HUES6 (cell line): ENCODE results near the gene PHACTR3.

Source experiments
- H3K27ac ChIP-seq: 2 replicates; pipeline ENCODE4 v1.7.0; 2013; ENCODE audit warnings: low read depth, mild to moderate bottlenecking, low read length, inconsistent platforms
- H3K27me3 ChIP-seq: 2 replicates; pipeline ENCODE4 v1.6.1; 2013; ENCODE audit warnings: low read length; ENCODE audit not compliant: control insufficient read depth, insufficient read depth
- H3K36me3 ChIP-seq: 2 replicates; pipeline ENCODE4 v1.6.1; 2013; ENCODE audit warnings: low read length; ENCODE audit not compliant: control insufficient read depth, insufficient read depth
- H3K4me1 ChIP-seq: 2 replicates; pipeline ENCODE4 v1.6.1; 2013; ENCODE audit warnings: low read length; ENCODE audit not compliant: control insufficient read depth, insufficient read depth
- H3K4me3 ChIP-seq: 2 replicates; pipeline ENCODE4 v1.5.1; 2013; ENCODE audit warnings: low read depth, low read length
- H3K9ac ChIP-seq: one replicate; pipeline ENCODE4 v1.6.1; 2013; ENCODE audit warnings: mild to moderate bottlenecking, low read length
- H3K9me3 ChIP-seq: 2 replicates; pipeline ENCODE4 v1.6.1; 2013; ENCODE audit warnings: low read depth, low read length; ENCODE audit not compliant: control insufficient read depth, insufficient read depth

PHACTR3 gene

DNA sequence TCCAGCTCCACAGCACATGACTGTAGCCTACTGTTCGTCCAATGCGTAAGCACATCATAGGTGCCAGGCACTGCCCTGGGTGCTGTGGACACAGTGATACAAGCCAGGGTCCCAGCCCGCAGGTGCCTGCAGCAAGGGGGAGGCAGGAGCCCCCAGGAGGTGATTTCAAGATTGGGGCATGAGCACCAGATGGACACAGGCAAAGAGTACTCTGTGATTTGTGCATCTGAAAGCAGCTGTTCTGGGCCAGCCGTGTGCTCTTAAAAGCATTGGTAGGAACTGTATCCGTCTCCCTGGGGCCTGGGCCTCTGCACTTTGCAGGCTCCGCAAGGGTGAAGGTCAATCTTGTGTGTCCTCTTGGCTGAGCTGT lies 179.3 kb downstream of the PHACTR3 start:
- Histone ChIP-seq H3K4me3 (no peak overlapping the region), H3K27ac (no peak overlapping the region), H3K36me3 (no peaks in the 10 kb centered on the region), H3K9ac (no peak overlapping the region), H3K4me1 (no peaks in the 10 kb centered on the region), H3K9me3 (no peaks in the 10 kb centered on the region), H3K27me3 (peaks cover 5% of the 10 kb centered on the region; the same call in 1 of the 2 replicates)

DNA sequence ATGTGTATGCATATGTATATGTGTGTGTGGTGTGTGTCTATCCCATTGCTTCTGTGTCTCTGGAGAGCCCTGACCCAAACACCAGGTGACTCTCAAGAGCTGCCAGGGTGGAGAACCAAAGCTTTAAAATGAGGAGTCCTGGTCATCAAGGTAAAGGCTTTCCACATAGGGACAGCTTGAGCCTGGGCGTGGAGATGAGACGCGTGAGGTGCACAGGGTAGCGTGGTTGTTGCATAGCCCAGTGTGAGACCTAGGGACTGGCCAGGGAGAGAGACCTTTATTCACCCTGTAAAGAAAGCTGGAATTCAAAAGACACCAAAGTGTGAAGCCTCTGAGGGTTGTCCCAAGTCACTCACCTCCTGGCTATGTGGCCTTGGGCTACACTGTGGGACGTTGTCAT lies 180.0 kb downstream of the PHACTR3 start:
- peaks cover 5% of the 10 kb centered on the region; the same call in 1 of the 2 replicates for H3K27me3 ChIP-seq
- no peak overlapping the region for H3K4me3 ChIP-seq
- H3K9me3 ChIP-seq = no peaks in the 10 kb centered on the region
- no peak overlapping the region for H3K27ac ChIP-seq
- no peaks in the 10 kb centered on the region for H3K4me1 ChIP-seq
- H3K9ac ChIP-seq = no peak overlapping the region
- no peaks in the 10 kb centered on the region for H3K36me3 ChIP-seq

DNA sequence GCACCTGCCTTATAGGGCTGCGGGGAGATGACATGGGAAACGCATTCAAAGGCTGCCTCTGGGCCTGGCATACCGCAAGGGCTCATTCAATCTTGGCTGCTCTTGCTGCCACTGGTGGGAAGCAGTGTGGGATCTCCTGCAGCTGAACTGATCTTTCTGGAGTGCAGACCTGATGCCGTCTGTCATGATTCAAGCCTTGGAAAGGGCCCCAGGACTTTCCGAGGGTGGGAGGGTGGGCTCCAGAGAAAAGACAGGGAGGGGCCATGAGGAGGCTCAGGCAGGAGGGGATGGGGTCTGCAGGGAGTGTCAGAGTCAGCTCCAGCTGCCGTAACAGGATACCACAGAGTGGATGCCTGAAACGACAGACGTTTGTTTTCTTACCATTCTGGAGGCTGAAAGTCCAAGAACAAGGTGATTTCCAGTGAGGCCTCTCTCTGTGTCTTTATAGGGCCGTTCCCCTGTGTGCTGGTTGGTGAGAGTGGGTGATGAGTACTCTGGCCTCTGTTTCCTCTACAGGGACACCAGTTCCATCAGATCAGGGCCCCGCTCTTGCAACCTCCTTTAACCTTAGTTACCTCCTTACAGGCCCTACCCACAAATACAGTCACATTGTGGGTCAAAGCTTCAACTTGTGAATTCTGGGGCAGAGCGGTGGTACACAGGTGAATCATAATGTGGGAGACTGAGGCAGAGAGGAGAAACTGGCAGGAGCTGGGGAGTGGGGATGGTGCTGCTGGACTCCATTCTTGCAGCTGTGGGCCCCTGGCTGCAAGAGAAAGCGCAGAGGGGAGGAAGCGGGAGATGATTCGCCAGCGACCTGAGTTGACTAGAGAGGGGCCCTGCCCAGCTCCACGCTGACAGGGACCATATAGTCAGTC lies 180.7 kb downstream of the PHACTR3 start:
- no peak overlapping the region for H3K27ac ChIP-seq
- no peaks in the 10 kb centered on the region for H3K9me3 ChIP-seq
- H3K27me3 ChIP-seq = peaks cover 5% of the 10 kb centered on the region; the same call in 1 of the 2 replicates
- no peak overlapping the region for H3K9ac ChIP-seq
- no peak overlapping the region for H3K4me3 ChIP-seq
- H3K4me1 ChIP-seq = no peaks in the 10 kb centered on the region
- no peaks in the 10 kb centered on the region for H3K36me3 ChIP-seq

DNA sequence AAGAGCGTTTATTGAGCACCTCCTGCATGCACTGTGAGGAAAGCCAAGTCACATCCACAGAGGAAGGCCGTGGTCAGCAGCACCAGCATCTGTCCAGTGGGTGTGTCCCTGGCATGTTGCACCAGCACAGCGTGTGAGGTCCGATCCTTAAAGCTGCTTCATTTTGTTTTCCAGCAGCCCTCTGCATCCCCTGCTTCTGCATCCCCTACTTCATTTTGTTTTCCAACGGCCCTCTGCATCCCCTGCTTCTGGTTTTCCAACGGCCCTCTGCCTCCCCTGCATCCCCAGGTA lies 181.3 kb downstream of the PHACTR3 start:
- no peaks in the 10 kb centered on the region for H3K9me3 ChIP-seq
- no peaks in the 10 kb centered on the region for H3K36me3 ChIP-seq
- no peaks in the 10 kb centered on the region for H3K4me1 ChIP-seq
- H3K9ac ChIP-seq = no peak overlapping the region
- H3K27me3 ChIP-seq = peaks cover 5% of the 10 kb centered on the region; the same call in 1 of the 2 replicates
- H3K4me3 ChIP-seq = no peak overlapping the region
- no peak overlapping the region for H3K27ac ChIP-seq

DNA sequence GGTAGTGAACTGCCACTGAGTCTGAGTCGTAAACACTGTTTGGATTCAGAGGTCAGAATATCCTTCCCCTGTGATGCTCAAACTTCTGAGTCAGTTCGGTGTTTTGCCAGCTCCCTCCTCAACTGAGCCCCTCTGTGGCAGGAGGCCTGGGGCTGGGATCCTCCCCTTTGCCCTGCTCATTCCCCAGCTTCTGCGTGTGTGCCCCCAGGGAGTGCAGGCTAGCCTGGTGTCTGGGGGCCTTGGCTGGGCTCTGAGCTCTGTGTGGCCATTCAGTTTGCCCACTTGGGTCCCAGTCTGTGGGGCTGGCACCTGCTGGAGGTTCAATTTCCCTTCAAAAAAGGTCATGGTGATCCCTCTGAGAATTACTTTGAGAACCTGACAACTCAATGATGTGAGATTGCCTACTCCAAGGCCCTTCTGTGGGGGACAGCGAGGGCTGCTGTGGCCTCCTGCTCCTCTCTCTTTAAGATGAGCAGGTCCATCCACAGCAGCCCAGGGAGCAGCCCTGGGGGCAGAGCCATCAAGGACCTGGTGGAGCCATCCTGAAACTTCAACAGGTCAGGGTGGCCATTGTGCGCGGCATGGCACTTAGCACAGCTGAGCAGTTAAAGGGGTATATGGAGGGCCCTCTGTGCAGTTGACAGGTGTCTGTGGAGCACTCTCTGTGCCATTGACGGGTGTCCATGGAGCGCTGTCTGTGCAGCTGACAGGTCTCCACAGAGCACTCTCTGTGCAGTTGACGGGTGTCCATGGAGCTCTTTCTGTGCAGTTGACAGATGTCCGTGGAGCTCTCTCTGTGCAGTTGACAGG lies 181.9 kb downstream of the PHACTR3 start:
- Histone ChIP-seq H3K27ac (no peak overlapping the region), H3K36me3 (no peaks in the 10 kb centered on the region), H3K9me3 (no peaks in the 10 kb centered on the region), H3K4me3 (no peak overlapping the region), H3K27me3 (peaks cover 5% of the 10 kb centered on the region; the same call in 1 of the 2 replicates), H3K4me1 (no peaks in the 10 kb centered on the region), H3K9ac (no peak overlapping the region)

DNA sequence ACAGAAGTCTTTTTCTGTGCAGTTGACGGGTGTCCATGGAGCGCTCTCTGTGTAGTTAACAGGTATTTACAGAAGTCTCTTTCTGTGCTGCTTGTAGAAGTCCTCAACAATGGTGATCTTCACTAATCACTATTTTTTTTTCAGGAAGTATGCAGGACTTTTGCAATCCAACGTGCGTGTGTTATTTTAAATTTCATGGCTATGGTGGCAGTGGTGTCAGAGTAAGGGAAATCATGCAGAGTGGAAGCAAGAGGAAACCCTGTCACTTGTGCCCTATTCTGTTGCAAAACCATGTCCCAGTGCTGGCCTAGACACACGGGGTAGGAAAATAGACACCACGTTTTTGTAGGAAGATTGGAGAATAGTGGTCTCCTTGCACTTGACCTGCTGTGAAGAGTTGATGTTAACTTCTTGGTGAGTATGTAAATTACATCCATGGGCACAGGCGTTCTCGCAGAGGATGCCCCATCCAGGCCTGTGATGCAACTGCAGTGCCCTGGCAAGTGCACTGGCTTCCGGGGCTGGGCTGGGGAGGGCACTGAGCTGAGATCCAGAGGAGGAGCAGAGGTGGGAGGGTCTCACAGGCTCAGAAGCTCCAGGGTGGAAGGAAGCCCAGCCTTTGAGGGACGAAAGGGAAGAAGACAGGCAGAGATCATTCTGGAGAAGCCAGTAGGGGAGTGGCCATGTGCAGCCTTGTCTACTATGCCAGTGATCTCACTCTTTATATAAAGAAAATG lies 182.6 kb downstream of the PHACTR3 start:
- no peak overlapping the region for H3K4me3 ChIP-seq
- no peak overlapping the region for H3K9ac ChIP-seq
- H3K4me1 ChIP-seq = no peaks in the 10 kb centered on the region
- peaks cover 5% of the 10 kb centered on the region; the same call in 1 of the 2 replicates for H3K27me3 ChIP-seq
- H3K9me3 ChIP-seq = 0 out of 2 replicates have a peak, but pooled peaks cover 1% of the 10 kb centered on the region
- no peak overlapping the region for H3K27ac ChIP-seq
- H3K36me3 ChIP-seq = no peaks in the 10 kb centered on the region

DNA sequence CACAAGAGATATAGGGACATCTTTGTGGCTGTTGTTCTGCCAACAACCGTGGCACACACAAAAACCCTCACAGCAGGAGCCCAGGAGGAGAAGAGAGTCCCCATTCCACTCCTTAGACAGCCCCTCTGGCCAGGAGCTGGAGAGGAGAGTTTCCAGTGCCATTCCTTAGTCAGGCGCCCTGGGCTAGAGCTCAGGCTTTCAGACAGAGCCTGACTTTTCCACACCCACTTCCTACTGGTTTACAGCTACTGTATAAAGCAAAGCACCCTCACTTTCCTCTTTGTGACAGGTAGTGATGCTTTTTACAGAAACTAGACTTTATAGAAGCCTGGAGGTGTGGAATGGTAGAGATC lies 183.2 kb downstream of the PHACTR3 start:
- H3K4me3 ChIP-seq = no peak overlapping the region
- no peak overlapping the region for H3K27ac ChIP-seq
- H3K27me3 ChIP-seq = peaks cover 5% of the 10 kb centered on the region; the same call in 1 of the 2 replicates
- H3K9me3 ChIP-seq = 0 out of 2 replicates have a peak, but pooled peaks cover 4% of the 10 kb centered on the region
- no peaks in the 10 kb centered on the region for H3K36me3 ChIP-seq
- H3K4me1 ChIP-seq = no peaks in the 10 kb centered on the region
- no peak overlapping the region for H3K9ac ChIP-seq

DNA sequence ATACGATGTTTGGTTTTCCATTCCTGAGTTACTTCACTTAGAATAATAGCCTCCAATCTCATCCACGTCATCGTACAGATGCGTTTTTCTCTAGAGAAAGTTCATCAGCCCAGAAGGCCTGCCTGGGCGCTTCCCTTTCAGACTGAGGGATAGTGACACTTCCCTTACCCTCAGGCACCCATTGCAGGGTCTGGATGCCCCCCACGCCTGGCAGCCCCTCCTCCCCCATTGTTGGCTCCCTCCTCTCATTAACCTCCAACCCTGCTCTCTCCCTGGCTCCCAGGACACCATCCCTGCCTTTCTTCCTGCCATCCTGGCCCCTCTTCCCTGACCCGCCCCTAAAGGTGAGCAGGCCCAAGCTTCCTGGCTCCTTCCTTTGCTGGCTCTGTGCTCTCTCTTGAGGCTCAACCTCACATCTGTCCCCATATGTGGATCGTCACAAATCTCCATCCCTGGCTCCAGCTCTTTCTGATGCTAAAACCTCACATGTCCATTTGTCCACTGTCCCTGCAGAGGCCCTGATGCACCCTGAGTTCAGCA lies 183.9 kb downstream of the PHACTR3 start:
- H3K4me3 ChIP-seq = no peak overlapping the region
- no peak overlapping the region for H3K27ac ChIP-seq
- peaks cover 5% of the 10 kb centered on the region; the same call in 1 of the 2 replicates for H3K27me3 ChIP-seq
- no peak overlapping the region for H3K9ac ChIP-seq
- no peaks in the 10 kb centered on the region for H3K4me1 ChIP-seq
- H3K9me3 ChIP-seq = 0 out of 2 replicates have a peak, but pooled peaks cover 4% of the 10 kb centered on the region
- H3K36me3 ChIP-seq = no peaks in the 10 kb centered on the region

DNA sequence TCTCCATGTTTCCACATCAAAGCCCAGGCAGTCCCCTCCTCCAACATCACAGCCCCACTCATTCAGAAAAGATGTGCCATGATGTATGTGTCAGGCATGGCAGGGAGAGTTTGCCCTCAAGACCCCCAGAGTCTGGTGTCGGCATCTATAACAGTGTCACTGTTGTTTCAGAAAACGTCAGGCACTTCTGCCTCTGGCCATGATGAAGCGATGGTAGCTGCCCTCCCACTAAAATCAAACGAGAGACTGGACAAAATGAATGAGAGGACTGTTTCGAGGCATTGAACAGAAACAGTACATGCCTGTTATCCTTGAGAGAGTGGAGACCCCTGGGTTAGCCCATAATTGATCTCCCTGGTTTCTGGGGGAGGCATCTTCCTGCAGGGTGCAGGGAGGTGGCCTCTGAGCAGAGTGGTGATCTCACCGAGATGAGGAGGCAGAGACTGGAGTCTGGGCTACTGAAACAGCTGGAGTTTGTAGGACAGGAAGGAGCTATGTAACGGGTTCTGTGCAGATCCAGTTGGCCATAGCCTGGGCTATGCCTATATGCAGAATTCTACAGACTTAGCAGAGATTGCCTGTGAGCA lies 184.6 kb downstream of the PHACTR3 start:
- no peaks in the 10 kb centered on the region for H3K4me1 ChIP-seq
- H3K9ac ChIP-seq = no peak overlapping the region
- no peaks in the 10 kb centered on the region for H3K36me3 ChIP-seq
- 0 out of 2 replicates have a peak, but pooled peaks cover 4% of the 10 kb centered on the region for H3K9me3 ChIP-seq
- no peak overlapping the region for H3K27ac ChIP-seq
- no peak overlapping the region for H3K4me3 ChIP-seq
- peaks cover under 1% of the 10 kb centered on the region; the same call in 1 of the 2 replicates for H3K27me3 ChIP-seq

DNA sequence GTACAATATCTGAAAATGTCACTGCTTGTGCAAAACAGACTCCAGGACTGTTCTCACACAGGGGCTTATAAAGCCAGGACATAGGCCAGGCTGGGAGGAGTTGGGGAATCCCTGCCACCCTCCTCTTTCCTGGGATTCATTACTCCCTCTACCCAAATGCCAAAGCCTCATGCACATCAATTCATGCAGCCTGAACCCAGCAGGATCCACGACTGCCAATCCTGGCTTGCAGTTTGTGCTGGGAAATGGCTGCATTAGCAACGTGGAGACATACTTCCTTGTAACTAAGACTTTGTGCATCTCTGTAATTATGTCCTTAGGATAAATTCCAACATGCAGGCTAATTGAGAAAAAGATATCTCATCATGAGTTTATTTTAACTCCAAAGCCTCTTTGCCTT lies 185.3 kb downstream of the PHACTR3 start:
- no peak overlapping the region for H3K9ac ChIP-seq
- no peaks in the 10 kb centered on the region; the same call in 1 of the 2 replicates for H3K27me3 ChIP-seq
- no peak overlapping the region for H3K27ac ChIP-seq
- no peaks in the 10 kb centered on the region for H3K36me3 ChIP-seq
- H3K9me3 ChIP-seq = 0 out of 2 replicates have a peak, but pooled peaks cover 4% of the 10 kb centered on the region
- no peaks in the 10 kb centered on the region for H3K4me1 ChIP-seq
- H3K4me3 ChIP-seq = no peak overlapping the region
